Nephron progenitor cell (in vitro differentiated cells): ENCODE data around the gene CHI3L2.

Source experiments
- DNase-seq: peaks from one replicate; pipeline ENCODE4 v3.0.0; 2021
- H3K27ac Mint-ChIP-seq: 2 replicates; pipeline ENCODE4 v1.8.0; 2021; ENCODE audit warnings: mild to moderate bottlenecking, moderate library complexity, mixed read lengths
- H3K27me3 Mint-ChIP-seq: 2 replicates; pipeline ENCODE4 v1.8.0; 2021; ENCODE audit warnings: mild to moderate bottlenecking, low read depth, mixed read lengths; ENCODE audit not compliant: poor library complexity
- H3K36me3 Mint-ChIP-seq: 2 replicates; pipeline ENCODE4 v1.8.0; 2021; ENCODE audit warnings: low read depth, mixed read lengths
- H3K4me1 Mint-ChIP-seq: 2 replicates; pipeline ENCODE4 v1.8.0; 2021; ENCODE audit warnings: mixed read lengths
- H3K4me3 Mint-ChIP-seq: 2 replicates; pipeline ENCODE4 v1.8.0; 2021; ENCODE audit warnings: mild to moderate bottlenecking, moderate library complexity, mixed read lengths
- H3K9me3 Mint-ChIP-seq: 2 replicates; pipeline ENCODE4 v1.8.0; 2021; ENCODE audit warnings: mild to moderate bottlenecking, moderate library complexity, mixed read lengths
- CTCF ChIP-seq: fragments of 200-600 bp; sonication (generic); IDR thresholded peaks from 2 replicates; pipeline ENCODE4 v1.5.0; 2021; ENCODE audit warnings: antibody characterized with exemption

Gene CHI3L2

DNA sequence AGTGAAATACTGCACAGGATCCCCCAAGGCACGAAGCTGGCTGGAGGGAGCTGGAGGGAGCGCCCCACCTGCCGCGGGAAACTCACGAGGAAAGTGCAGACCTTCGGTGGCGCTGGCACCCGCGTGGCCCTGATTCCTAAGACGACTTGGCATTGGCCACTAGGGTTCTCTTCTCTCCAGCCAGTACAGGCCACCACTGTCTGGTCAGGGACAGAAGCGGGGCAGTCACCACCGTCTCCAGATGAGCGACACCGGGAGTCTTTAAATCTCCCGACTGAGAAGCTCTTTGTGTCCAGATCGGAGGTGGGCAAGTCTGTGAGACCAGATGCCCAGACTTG, 43.9 kb downstream of the CHI3L2 start:
- Mint-ChIP-seq H3K36me3 (no peaks in the 10 kb centered on the region), H3K27ac (no peak overlapping the region), H3K9me3 (no peaks in the 10 kb centered on the region), H3K4me1 (no peaks in the 10 kb centered on the region), H3K27me3 (peaks cover 16% of the 10 kb centered on the region), H3K4me3 (no peak overlapping the region)
- no peak for TF ChIP-seq CTCF
- no peak for DNase-seq

GRCh38 chr1:111272081-111272480, 44.6 kb downstream of the CHI3L2 start:
- Mint-ChIP-seq H3K27me3 (peaks cover 16% of the 10 kb centered on the region), H3K9me3 (no peaks in the 10 kb centered on the region), H3K27ac (no peak overlapping the region), H3K4me1 (no peaks in the 10 kb centered on the region), H3K36me3 (no peaks in the 10 kb centered on the region), H3K4me3 (no peak overlapping the region)
- DNase-seq, result no peak
- TF ChIP-seq CTCF, result no peak

DNA sequence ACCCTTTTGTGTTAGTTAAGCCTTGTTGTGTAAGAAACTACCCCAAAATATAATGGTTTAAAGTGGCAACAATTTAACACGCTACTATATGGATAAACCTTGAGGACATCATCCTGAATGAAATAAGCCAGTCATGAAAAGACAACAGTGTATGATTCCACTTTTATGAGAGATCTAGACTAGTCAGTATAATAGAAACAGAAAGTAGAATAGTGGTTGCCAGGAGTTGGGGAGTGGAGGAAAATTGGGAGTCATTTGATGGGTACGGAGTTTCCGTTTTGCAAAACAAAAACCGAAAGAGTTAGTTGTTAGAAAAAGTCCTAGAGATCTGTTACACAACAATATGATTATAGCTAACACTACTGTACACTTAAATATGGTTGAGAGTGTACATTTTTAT, 47.1 kb downstream of the CHI3L2 start:
- Mint-ChIP-seq H3K4me1 (no peaks in the 10 kb centered on the region), H3K4me3 (no peak overlapping the region), H3K27me3 (peaks cover 16% of the 10 kb centered on the region), H3K9me3 (no peaks in the 10 kb centered on the region), H3K36me3 (no peaks in the 10 kb centered on the region), H3K27ac (no peak overlapping the region)
- no peak for DNase-seq
- TF ChIP-seq CTCF, result no peak

DNA sequence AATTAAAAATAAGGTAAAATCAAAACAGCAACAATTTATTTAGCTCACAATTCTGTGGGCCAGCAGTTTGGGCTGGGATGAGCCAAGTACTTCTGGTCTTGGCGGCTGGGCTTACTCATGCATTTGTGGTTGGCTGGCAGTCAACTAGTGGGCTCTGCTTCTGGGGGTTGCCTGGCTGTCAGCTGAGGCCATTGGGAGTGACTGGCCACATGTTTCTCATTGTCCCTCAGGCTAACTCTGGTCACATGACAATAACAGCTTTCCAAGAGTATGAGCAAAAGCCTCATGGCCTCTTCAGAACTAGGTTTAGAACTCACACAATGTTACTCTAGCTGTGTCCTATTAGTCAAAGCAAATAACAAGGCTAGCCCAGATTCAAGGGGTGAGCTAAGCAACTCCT, 47.6 kb downstream of the CHI3L2 start:
- Mint-ChIP-seq H3K36me3 (no peaks in the 10 kb centered on the region), H3K27ac (no peak overlapping the region), H3K27me3 (peaks cover 16% of the 10 kb centered on the region), H3K9me3 (no peaks in the 10 kb centered on the region), H3K4me1 (no peaks in the 10 kb centered on the region), H3K4me3 (no peak overlapping the region)
- no peak for TF ChIP-seq CTCF
- no peak for DNase-seq

DNA sequence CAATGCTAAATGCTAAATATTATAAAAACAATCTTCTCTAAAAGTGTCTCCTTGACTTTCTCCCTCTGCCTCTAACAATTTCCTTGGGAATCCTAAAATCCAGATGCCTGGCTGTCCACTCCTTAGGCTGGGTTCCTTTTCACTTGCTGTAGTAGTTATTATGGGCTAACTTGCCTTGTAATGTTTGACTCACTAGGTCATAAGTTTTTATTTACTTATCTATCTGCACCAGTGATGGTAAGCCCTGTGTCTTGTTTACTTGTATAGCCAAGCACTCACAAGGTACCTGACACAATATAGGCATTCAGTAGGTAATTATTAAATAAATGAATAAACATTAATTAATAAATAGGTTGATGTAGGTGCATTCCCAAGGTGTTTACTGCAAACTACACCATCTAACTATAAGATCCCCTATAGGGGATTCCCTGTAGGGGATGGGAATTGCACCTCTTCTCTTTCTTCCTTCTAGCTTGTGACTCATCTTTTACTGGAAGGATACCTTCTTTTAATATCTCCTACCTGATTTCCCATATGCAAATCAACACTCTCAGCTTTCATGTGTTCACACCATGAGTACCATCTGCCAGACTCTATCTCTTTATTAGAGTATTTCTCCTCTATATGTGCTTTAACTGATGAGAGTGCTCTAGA, 48.4 kb downstream of the CHI3L2 start:
- no peak overlapping the region for H3K27ac Mint-ChIP-seq
- H3K4me1 Mint-ChIP-seq, result no peaks in the 10 kb centered on the region
- no peak overlapping the region for H3K4me3 Mint-ChIP-seq
- H3K36me3 Mint-ChIP-seq, result no peaks in the 10 kb centered on the region
- H3K27me3 Mint-ChIP-seq, result peaks cover 12% of the 10 kb centered on the region
- TF ChIP-seq CTCF, result no peak
- H3K9me3 Mint-ChIP-seq, result no peaks in the 10 kb centered on the region
- DNase-seq, result no peak

GRCh38 chr1:111279144-111279543, 51.6 kb downstream of the CHI3L2 start:
- peaks cover 5% of the 10 kb centered on the region for H3K27me3 Mint-ChIP-seq
- H3K9me3 Mint-ChIP-seq, result no peaks in the 10 kb centered on the region
- TF ChIP-seq CTCF, result no peak
- no peak overlapping the region for H3K27ac Mint-ChIP-seq
- H3K4me1 Mint-ChIP-seq, result no peaks in the 10 kb centered on the region
- no peak for DNase-seq
- no peaks in the 10 kb centered on the region for H3K36me3 Mint-ChIP-seq
- H3K4me3 Mint-ChIP-seq, result no peak overlapping the region
